ENCODE measurements around the gene SAMD1. TPM values are rescaled to one million over a fixed set of nuclear protein-coding genes. Genes with fewer than 3 reads are reported as not detected.

The SAMD1 gene
- total and polyA plus RNA-seq, 9 of the 15 experiments (the other 6 are each of a cell fraction or from before 2014, with no cell fraction given) = 2.9 to 96.0 (median 43.5) TPM

GRCh38 chr19:14085309-14085995 lies 5.1 kb downstream of the SAMD1 start, which contains the start of gene C19orf67 (continued):
- TF ChIP-seq BRF1 (IDR thresholded peaks at IDR 0.05; ENCODE audit: borderline replicate concordance, extremely low read depth, insufficient read length) (no peak), ATF1 (CRISPR knock-in tag; IDR thresholded peaks at IDR 0.05) (no peak), ATF1 (tag; IDR thresholded peaks at IDR 0.05) (no peak), CBX5 (IDR thresholded peaks at IDR 0.05; ENCODE audit: borderline replicate concordance, low read depth) (no peak), L3MBTL2 (IDR thresholded peaks at IDR 0.05) (peak; percentile 74; the same call in 1 of the 2 replicates), EP400 (IDR thresholded peaks at IDR 0.05) (peak; percentile 62; the same call in 1 of the 2 replicates), E2F6 (IDR thresholded peaks at IDR 0.05; ENCODE audit: borderline replicate concordance in 1 of 2, extremely low read depth in 1 of 2, insufficient read depth in 1 of 2, insufficient read length in 1 of 2, low read depth in 1 of 2, low read length in 1 of 2, poor library complexity in 1 of 2, severe bottlenecking in 1 of 2) (peak; percentile 25 to 71), SIRT6 (IDR thresholded peaks at IDR 0.05; ENCODE audit: low read depth, low read length) (no peak), HMG20A (CRISPR knock-in tag; conservative IDR thresholded peaks at IDR 0.05) (no peak), ZFPM2 (CRISPR knock-in tag; IDR thresholded peaks at IDR 0.05) (no peak), RFX1 (IDR thresholded peaks at IDR 0.05) (no peak), CTBP1 (IDR thresholded peaks at IDR 0.05; ENCODE audit: borderline replicate concordance) (peak; percentile 44; the same call in 1 of the 2 replicates), POLR2G (IDR thresholded peaks at IDR 0.05; ENCODE audit: low read depth, low read length) (peak; percentile 77)
- TF ChIP-seq, protein P1, sequence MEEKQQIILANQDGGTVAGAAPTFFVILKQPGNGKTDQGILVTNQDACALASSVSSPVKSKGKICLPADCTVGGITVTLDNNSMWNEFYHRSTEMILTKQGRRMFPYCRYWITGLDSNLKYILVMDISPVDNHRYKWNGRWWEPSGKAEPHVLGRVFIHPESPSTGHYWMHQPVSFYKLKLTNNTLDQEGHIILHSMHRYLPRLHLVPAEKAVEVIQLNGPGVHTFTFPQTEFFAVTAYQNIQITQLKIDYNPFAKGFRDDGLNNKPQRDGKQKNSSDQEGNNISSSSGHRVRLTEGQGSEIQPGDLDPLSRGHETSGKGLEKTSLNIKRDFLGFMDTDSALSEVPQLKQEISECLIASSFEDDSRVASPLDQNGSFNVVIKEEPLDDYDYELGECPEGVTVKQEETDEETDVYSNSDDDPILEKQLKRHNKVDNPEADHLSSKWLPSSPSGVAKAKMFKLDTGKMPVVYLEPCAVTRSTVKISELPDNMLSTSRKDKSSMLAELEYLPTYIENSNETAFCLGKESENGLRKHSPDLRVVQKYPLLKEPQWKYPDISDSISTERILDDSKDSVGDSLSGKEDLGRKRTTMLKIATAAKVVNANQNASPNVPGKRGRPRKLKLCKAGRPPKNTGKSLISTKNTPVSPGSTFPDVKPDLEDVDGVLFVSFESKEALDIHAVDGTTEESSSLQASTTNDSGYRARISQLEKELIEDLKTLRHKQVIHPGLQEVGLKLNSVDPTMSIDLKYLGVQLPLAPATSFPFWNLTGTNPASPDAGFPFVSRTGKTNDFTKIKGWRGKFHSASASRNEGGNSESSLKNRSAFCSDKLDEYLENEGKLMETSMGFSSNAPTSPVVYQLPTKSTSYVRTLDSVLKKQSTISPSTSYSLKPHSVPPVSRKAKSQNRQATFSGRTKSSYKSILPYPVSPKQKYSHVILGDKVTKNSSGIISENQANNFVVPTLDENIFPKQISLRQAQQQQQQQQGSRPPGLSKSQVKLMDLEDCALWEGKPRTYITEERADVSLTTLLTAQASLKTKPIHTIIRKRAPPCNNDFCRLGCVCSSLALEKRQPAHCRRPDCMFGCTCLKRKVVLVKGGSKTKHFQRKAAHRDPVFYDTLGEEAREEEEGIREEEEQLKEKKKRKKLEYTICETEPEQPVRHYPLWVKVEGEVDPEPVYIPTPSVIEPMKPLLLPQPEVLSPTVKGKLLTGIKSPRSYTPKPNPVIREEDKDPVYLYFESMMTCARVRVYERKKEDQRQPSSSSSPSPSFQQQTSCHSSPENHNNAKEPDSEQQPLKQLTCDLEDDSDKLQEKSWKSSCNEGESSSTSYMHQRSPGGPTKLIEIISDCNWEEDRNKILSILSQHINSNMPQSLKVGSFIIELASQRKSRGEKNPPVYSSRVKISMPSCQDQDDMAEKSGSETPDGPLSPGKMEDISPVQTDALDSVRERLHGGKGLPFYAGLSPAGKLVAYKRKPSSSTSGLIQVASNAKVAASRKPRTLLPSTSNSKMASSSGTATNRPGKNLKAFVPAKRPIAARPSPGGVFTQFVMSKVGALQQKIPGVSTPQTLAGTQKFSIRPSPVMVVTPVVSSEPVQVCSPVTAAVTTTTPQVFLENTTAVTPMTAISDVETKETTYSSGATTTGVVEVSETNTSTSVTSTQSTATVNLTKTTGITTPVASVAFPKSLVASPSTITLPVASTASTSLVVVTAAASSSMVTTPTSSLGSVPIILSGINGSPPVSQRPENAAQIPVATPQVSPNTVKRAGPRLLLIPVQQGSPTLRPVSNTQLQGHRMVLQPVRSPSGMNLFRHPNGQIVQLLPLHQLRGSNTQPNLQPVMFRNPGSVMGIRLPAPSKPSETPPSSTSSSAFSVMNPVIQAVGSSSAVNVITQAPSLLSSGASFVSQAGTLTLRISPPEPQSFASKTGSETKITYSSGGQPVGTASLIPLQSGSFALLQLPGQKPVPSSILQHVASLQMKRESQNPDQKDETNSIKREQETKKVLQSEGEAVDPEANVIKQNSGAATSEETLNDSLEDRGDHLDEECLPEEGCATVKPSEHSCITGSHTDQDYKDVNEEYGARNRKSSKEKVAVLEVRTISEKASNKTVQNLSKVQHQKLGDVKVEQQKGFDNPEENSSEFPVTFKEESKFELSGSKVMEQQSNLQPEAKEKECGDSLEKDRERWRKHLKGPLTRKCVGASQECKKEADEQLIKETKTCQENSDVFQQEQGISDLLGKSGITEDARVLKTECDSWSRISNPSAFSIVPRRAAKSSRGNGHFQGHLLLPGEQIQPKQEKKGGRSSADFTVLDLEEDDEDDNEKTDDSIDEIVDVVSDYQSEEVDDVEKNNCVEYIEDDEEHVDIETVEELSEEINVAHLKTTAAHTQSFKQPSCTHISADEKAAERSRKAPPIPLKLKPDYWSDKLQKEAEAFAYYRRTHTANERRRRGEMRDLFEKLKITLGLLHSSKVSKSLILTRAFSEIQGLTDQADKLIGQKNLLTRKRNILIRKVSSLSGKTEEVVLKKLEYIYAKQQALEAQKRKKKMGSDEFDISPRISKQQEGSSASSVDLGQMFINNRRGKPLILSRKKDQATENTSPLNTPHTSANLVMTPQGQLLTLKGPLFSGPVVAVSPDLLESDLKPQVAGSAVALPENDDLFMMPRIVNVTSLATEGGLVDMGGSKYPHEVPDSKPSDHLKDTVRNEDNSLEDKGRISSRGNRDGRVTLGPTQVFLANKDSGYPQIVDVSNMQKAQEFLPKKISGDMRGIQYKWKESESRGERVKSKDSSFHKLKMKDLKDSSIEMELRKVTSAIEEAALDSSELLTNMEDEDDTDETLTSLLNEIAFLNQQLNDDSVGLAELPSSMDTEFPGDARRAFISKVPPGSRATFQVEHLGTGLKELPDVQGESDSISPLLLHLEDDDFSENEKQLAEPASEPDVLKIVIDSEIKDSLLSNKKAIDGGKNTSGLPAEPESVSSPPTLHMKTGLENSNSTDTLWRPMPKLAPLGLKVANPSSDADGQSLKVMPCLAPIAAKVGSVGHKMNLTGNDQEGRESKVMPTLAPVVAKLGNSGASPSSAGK (IDR thresholded peaks at IDR 0.05) = peak; percentile 65
- TF ChIP-seq, protein P2, sequence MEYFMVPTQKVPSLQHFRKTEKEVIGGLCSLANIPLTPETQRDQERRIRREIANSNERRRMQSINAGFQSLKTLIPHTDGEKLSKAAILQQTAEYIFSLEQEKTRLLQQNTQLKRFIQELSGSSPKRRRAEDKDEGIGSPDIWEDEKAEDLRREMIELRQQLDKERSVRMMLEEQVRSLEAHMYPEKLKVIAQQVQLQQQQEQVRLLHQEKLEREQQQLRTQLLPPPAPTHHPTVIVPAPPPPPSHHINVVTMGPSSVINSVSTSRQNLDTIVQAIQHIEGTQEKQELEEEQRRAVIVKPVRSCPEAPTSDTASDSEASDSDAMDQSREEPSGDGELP (CRISPR knock-in tag; IDR thresholded peaks at IDR 0.05; ENCODE audit: borderline replicate concordance) = peak; percentile 13; the same call in 1 of the 2 replicates
